GM19467 (cell line): Measurements from ENCODE around the gene ABLIM1.

Source experiments
- ATAC-seq: cut with Tn5 transposase; IDR thresholded peaks from one replicate; pipeline ENCODE4 v1.9.1; 2021; ENCODE audit warnings: mild to moderate bottlenecking, moderate library complexity; ENCODE audit not compliant: unreplicated experiment

ABLIM1 gene

GRCh38 chr10:114593240-114593792 is 64.8 kb downstream of the ABLIM1 start:
- ATAC-seq = no peak

DNA sequence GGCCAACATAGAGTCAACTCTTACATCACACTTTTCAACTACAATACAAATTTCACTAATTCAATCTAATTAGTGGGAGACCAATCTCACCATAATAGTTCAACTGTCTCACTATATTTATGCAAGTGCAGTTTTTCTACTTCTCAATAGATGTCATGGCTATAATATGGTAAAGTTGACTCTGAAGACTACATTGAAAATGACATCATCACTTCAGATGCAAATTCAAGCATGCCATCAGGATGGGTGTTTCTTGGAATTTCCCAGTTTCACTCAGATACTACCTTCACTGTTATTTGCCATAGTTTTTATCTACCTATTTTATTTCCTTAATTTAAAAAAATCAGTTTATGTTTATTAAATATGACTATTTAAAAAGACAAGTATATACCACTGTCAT is 67.1 kb downstream of the ABLIM1 start:
- no peak for ATAC-seq

GRCh38 chr10:114584419-114584818 is 73.7 kb downstream of the ABLIM1 start:
- no peak for ATAC-seq

DNA sequence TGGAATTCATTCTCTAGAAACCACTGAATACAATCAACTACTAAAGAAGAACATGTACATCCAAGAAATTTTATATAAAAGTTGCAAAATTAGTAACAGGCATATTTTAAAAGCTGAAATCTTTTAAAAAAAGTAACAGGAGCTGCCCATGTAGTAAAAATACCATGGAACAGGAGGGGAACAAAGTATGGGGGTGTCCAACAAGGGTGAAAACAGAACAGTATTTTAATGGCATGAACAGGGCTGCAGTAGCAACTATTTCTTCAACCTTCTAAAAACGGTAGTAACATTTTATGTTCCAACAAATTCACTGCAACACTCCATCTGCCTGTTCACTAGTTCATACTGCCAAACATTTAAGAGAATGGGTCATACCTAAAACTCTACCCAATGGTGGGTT is 77.0 kb downstream of the ABLIM1 start:
- ATAC-seq = no peak

DNA sequence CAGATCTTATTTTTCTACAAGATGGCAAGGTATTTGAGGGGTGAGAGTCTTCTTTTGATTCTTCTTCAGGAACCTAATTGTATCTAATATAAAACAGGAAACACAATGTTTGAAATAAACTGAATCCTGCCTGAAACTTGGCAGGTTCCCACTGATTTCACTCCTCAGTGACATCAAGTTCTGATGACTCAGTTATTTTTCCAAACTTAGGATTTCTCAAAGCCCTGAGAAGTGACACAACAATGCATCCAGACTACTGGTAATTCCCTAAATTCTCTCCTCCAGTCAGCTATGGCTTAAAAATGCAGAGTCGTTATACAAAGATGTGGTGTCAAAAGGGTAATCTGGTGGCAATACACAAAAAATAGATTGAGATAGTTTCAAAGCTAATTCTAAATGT is 80.9 kb downstream of the ABLIM1 start:
- ATAC-seq = no peak

- ATAC-seq = no peak
Measured at GRCh38 chr10:114576716-114577115, 81.4 kb downstream of the ABLIM1 start.

DNA sequence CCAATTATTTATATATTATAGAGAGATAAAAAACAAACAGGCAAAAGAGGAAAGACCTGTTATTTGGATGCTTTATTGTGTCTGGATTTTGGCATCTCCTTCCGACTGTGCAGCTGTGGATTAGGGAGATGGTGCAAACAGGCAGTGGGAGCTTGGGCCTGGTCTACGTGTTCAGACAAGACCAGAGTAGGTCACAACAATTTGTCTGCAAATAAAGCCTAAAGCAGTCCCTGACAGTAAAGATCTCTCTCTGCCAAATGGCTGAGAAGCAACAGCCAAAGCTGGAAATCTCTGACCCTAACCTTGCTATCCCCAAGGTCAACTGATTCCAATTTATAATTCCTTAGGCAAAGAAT is 82.0 kb downstream of the ABLIM1 start:
- no peak for ATAC-seq

- no peak for ATAC-seq
Measured at GRCh38 chr10:114575417-114576131, 82.5 kb downstream of the ABLIM1 start.

DNA sequence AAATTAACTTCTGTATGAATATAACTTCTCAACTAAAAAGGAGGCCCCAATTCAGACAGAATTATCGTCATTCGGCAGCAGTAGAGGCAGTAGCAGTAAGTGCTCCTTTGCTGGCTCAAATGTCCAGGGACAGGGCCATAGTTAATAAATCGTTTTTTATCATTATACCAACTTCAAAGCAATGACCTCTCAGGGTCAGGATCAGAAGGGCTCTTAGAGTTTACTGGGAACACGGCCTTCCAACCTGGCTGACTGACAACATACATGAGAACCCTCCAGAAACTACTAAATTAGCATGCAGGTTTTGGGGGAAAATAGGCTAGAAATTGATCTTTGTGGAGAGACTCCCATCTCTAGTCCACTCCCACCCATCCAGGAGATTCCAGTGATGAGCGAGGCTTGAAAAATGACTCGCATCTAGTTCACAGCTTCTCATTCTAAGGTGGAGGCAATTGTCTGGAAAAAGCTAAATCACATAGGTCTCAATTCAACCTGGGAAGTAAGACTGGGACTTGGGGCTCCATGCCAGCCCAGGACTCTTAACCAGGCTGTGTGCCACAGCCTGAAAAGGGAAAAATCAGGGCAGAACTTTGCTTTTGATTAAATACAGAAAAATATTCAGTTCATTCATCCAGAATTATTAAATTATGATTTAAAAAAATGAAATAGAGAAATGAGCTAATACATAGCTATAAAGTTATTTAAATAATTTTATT is 84.6 kb downstream of the ABLIM1 start:
- ATAC-seq = no peak

DNA sequence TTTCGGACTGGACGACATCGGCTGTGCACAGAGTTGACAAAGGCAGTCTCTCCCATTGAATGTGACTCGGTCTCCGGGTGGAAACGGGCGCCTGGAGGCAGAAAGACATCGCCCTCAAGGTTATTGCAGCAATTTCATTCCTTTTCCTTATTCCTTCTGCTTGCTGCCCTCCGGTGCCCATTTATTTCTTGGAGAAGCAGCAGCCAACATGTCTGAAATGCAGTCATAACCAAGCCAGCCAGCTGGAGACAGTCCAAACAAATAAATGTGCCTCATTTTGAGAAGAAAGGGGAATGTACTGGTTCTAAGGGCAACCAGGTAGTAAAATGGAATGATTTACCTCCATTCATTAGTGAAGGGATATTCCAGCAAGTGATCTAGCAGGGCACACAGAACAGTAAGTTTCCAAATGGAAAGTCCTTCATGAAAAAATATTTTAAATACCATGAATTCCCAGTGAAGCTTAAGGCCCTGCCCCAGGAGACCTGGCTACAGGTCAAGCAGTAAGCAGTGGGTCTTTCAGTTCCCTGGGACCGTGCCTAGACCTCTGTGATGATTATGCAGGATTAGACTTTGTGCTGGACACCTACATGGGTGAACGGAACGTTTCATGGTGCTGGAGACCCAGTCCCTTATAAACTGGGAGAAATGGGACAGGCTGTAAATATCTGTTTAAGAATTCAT is 86.6 kb downstream of the ABLIM1 start:
- ATAC-seq = no peak

GRCh38 chr10:114566064-114566463 is 92.0 kb downstream of the ABLIM1 start:
- ATAC-seq = no peak

GRCh38 chr10:114565066-114565465 is 93.0 kb downstream of the ABLIM1 start:
- ATAC-seq = no peak

DNA sequence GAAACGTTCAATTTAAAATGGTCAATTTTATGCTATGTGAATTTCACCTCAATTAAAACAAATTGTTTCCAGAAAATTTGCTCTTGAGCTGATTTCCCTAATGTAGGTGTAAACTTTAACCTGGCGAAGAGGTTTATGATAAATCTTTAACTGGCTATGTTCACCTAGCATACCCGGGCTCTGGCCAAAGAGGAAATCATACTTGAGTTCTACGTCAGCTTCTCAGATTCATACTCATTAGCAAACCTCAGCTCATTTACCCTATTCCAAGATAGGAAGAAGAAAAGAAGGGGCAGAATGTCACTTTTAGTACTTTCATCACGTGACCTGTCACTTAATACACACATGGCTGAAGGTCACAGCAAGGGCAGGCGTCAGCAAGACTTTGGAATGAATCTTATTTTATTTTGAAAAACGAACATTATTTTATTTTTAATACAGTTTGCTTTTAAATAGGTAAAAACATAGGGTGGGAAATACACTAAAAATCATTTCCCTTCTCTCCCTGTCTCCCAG is 97.0 kb downstream of the ABLIM1 start:
- ATAC-seq = no peak

GRCh38 chr10:114560144-114560543 is 97.9 kb downstream of the ABLIM1 start:
- ATAC-seq = no peak

DNA sequence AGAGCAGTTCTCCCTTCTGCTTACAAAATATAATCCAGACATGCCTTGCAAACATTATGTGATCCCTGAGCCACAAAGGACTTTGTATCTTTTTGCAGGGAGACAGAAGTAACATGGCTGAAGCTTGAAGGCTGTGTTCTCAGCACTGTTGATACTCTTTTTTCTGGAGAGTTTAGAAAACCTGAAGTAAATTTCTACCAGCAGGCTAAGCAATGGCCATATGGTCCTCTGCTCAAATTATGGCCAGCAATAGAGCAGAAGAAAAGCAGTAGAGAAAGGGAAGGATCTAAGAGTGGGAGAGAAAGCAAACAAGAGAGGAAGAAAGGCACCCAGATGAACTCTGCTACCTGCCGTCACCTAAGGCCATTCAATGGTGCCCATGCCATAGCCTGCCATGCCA is 98.4 kb downstream of the ABLIM1 start:
- ATAC-seq = no peak

GRCh38 chr10:114557854-114558253 is 100.2 kb downstream of the ABLIM1 start:
- ATAC-seq = no peak

- ATAC-seq = no peak
Measured at GRCh38 chr10:114556236-114557122, 101.6 kb downstream of the ABLIM1 start.

GRCh38 chr10:114553436-114553835 is 104.6 kb downstream of the ABLIM1 start:
- no peak for ATAC-seq

DNA sequence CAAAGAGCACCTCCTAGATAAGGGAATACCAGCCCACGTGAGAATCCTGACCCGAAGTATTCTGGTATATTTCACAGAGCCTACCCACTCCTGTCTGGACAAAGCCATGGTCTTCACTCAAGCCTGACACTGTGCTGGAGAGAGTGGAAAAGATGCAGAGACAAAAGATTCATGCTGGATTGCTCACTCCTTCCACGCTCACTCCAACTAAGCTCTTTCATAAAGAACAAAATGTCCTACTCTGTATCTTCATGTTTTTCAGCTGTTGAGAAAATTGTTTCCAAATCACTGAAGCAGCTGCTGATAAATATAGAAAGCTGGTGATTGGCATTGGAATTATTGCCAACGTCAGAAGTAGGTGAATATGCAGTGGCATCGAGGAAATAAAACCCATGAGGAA is 106.0 kb downstream of the ABLIM1 start:
- no peak for ATAC-seq

DNA sequence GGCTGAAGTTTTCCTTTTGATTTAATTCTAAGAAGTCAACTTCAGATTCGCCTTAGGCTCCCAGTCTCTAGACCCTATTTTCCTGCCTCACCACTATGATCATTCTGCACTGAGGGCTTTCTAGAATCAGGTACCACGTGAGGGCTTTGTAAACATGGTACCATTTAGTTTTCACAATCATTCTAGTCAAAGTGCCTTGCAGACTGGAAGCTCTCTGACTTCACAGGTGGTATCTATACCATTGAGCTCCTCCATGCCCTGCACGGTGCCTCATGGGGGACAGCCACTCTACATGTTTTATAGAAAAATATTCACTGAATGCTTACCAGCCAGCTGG is 106.5 kb downstream of the ABLIM1 start:
- no peak for ATAC-seq
